PFSK-1 (cell line): ENCODE results near the gene SPATA1.

Experiments used
- POLR2AphosphoS5 ChIP-seq: IDR thresholded peaks from 2 replicates; pipeline ENCODE4 v1.6.1; 2012; ENCODE audit warnings: low read depth, mild to moderate bottlenecking, control low read depth, low read length, moderate library complexity
- REST ChIP-seq, 2 experiments: IDR thresholded peaks; 2 replicates each; pipeline versions ENCODE4 v1.6.1 to v1.8.0; 2011 to 2012; ENCODE audit warnings: low read depth in 2 of 2, low read length in 2 of 2, control low read depth in 1 of 2, inconsistent platforms in 1 of 2, mild to moderate bottlenecking in 1 of 2, moderate library complexity in 1 of 2; ENCODE audit not compliant: insufficient read depth in 1 of 2

GRCh38 chr1:84510165-84510564, 4.0 kb downstream of the SPATA1 start:
- TF ChIP-seq POLR2AphosphoS5 (no peak), REST (IDR thresholded peaks at IDR 0.05; ENCODE audit: insufficient read depth in 1 of 2, low read depth in 2 of 2, low read length in 2 of 2) (no peak)
